Caco-2 (cell line): ENCODE data around the gene THBS4. TPM values are rescaled to one million over a fixed set of nuclear protein-coding genes. Genes with fewer than 3 reads are reported as not detected.

ENCODE experiments used
- BruUV-seq: library from RNA; stranded (reverse); fragments of 400-500 nt; replicated peaks from 2 replicates; lab custom pipeline; 2021; lab: Mats Ljungman, UMichigan
- CTCF ChIA-PET: fragments of 300-600 bp; sonication (Branson Sonifier 250); formaldehyde crosslinking; loops from one replicate; lab custom pipeline; 2022; ENCODE audit warnings: antibody characterized with exemption; lab: Charles Lee
- POLR2A ChIA-PET: fragments of 300-600 bp; sonication (Branson Sonifier 250); formaldehyde crosslinking; loops from one replicate; lab custom pipeline; 2022; ENCODE audit warnings: antibody characterized with exemption; lab: Charles Lee
- DNase-seq, 2 experiments: peaks; one replicate each; pipeline versions ENCODE4 v3.0.0 to v3.0.0-alpha.2; 2020 to 2022
- H3K27me3 ChIP-seq: replicated peaks from 2 replicates; pipeline ENCODE4 v1.6.0; 2011; ENCODE audit warnings: low read length; ENCODE audit not compliant: control insufficient read depth, insufficient read depth
- H3K36me3 ChIP-seq: 2 replicates; pipeline ENCODE4 v1.5.1; 2011; ENCODE audit warnings: low read length; ENCODE audit not compliant: control insufficient read depth, insufficient read depth
- H3K4me1 ChIP-seq: fragments of 250-450 bp; sonication (Bioruptor Pico); 2 replicates; pipeline ENCODE4 v1.5.1; 2020; ENCODE audit warnings: mild to moderate bottlenecking
- H3K4me3 ChIP-seq: 2 replicates; pipeline ENCODE4 v1.5.1; 2011; ENCODE audit warnings: low read depth, mild to moderate bottlenecking, control low read depth, low read length
- H3K9me3 ChIP-seq: fragments of 250-450 bp; sonication (Bioruptor Pico); 2 replicates; pipeline ENCODE4 v1.5.1; 2020; ENCODE audit warnings: mild to moderate bottlenecking, moderate library complexity
- H3K27ac Mint-ChIP-seq: one replicate; pipeline ENCODE4 v1.8.0; 2022; ENCODE audit warnings: mixed read lengths; ENCODE audit not compliant: unreplicated experiment
- H3K27me3 Mint-ChIP-seq: one replicate; pipeline ENCODE4 v1.8.0; 2022; ENCODE audit warnings: mixed read lengths; ENCODE audit not compliant: insufficient read depth, unreplicated experiment
- H3K36me3 Mint-ChIP-seq: one replicate; pipeline ENCODE4 v1.8.0; 2022; ENCODE audit warnings: mild to moderate bottlenecking, mixed read lengths; ENCODE audit not compliant: insufficient read depth, unreplicated experiment
- H3K4me1 Mint-ChIP-seq: one replicate; pipeline ENCODE4 v1.8.0; 2022; ENCODE audit warnings: low read depth, mixed read lengths; ENCODE audit not compliant: unreplicated experiment
- H3K4me3 Mint-ChIP-seq: one replicate; pipeline ENCODE4 v1.8.0; 2022; ENCODE audit warnings: mild to moderate bottlenecking, moderate library complexity, mixed read lengths; ENCODE audit not compliant: unreplicated experiment
- H3K9me3 Mint-ChIP-seq: one replicate; pipeline ENCODE4 v1.8.0; 2022; ENCODE audit warnings: mixed read lengths; ENCODE audit not compliant: unreplicated experiment
- CTCF ChIP-seq, 2 experiments: fragments of 200-600 bp in 1 of 2; IDR thresholded peaks; 1 replicate in 1 of 2; 2 replicates in 1 of 2; pipeline versions ENCODE4 v1.5.1 to v1.8.0; 2011 to 2022; ENCODE audit warnings: antibody characterized with exemption in 1 of 2, control low read depth in 1 of 2, inconsistent platforms in 1 of 2, low read depth in 1 of 2, low read length in 1 of 2, mild to moderate bottlenecking in 1 of 2, moderate library complexity in 1 of 2; ENCODE audit not compliant: insufficient read depth in 1 of 2, severe bottlenecking in 1 of 2, unreplicated experiment in 1 of 2
- intact Hi-C: fragments of 100-400 bp; cut with micrococcal nuclease; formaldehyde crosslinking; loops from one replicate; pipeline ENCODE4 v1.10.0; 2022; ENCODE audit not compliant: unreplicated experiment
- total RNA-seq: library from RNA; stranded (reverse); gene quantifications from 2 replicates; pipeline ENCODE4 v1.2.3, GENCODE V29; 2022

THBS4 gene
- total RNA-seq, 1 experiment from 2014 or later, result not detected

GRCh38 chr5:80048084-80048780, 13.1 kb downstream of the THBS4 start:
- Mint-ChIP-seq H3K9me3 (no peaks in the 10 kb centered on the region), H3K4me1 (no peaks in the 10 kb centered on the region), H3K27me3 (peaks cover 21% of the 10 kb centered on the region), H3K36me3 (no peaks in the 10 kb centered on the region), H3K27ac (no peak overlapping the region), H3K4me3 (no peak overlapping the region)
- no peak for TF ChIP-seq CTCF (IDR thresholded peaks at IDR 0.05; ENCODE audit: insufficient read depth in 1 of 2, low read depth in 1 of 2, low read length in 1 of 2, severe bottlenecking in 1 of 2, unreplicated experiment in 1 of 2)
- no peak for DNase-seq
- no peaks in the 10 kb centered on the region for H3K36me3 ChIP-seq
- H3K4me1 ChIP-seq, result no peaks in the 10 kb centered on the region
- ChIA-PET POLR2A (no interaction called here), CTCF (no interaction called here)
- H3K4me3 ChIP-seq, result no peak overlapping the region
- intact Hi-C loops, result no loop called here
- no peaks in the 10 kb centered on the region for H3K27me3 ChIP-seq
- H3K9me3 ChIP-seq, result no peaks in the 10 kb centered on the region
- BruUV-seq, result no TSS peak

GRCh38 chr5:80052464-80052863, 17.3 kb downstream of the THBS4 start:
- no peak overlapping the region for H3K4me3 Mint-ChIP-seq
- H3K4me1 Mint-ChIP-seq, result no peaks in the 10 kb centered on the region
- POLR2A ChIA-PET, result no interaction called here
- H3K9me3 Mint-ChIP-seq, result no peaks in the 10 kb centered on the region
- Histone ChIP-seq H3K4me3 (no peak overlapping the region), H3K27me3 (no peaks in the 10 kb centered on the region), H3K4me1 (no peaks in the 10 kb centered on the region), H3K9me3 (no peaks in the 10 kb centered on the region), H3K36me3 (no peaks in the 10 kb centered on the region)
- no peaks in the 10 kb centered on the region for H3K36me3 Mint-ChIP-seq
- DNase-seq, result no peak
- no peak for TF ChIP-seq CTCF (IDR thresholded peaks at IDR 0.05; ENCODE audit: insufficient read depth in 1 of 2, low read depth in 1 of 2, low read length in 1 of 2, severe bottlenecking in 1 of 2, unreplicated experiment in 1 of 2)
- H3K27ac Mint-ChIP-seq, result no peak overlapping the region
- BruUV-seq, result no TSS peak
- peaks cover 12% of the 10 kb centered on the region for H3K27me3 Mint-ChIP-seq
- CTCF ChIA-PET, result no interaction called here
- intact Hi-C loops, result no loop called here

GRCh38 chr5:80054682-80055081, 19.5 kb downstream of the THBS4 start:
- no peaks in the 10 kb centered on the region for H3K36me3 ChIP-seq
- peaks cover 10% of the 10 kb centered on the region for H3K27me3 Mint-ChIP-seq
- no peak overlapping the region for H3K4me3 Mint-ChIP-seq
- TF ChIP-seq CTCF (IDR thresholded peaks at IDR 0.05; ENCODE audit: insufficient read depth in 1 of 2, low read depth in 1 of 2, low read length in 1 of 2, severe bottlenecking in 1 of 2, unreplicated experiment in 1 of 2), result no peak
- H3K4me1 ChIP-seq, result no peaks in the 10 kb centered on the region
- BruUV-seq, result no TSS peak
- no peaks in the 10 kb centered on the region for H3K4me1 Mint-ChIP-seq
- ChIA-PET POLR2A (no interaction called here), CTCF (no interaction called here)
- H3K9me3 ChIP-seq, result no peaks in the 10 kb centered on the region
- intact Hi-C loops, result no loop called here
- no peak overlapping the region for H3K4me3 ChIP-seq
- no peaks in the 10 kb centered on the region for H3K9me3 Mint-ChIP-seq
- no peak overlapping the region for H3K27ac Mint-ChIP-seq
- DNase-seq, result no peak
- no peaks in the 10 kb centered on the region for H3K27me3 ChIP-seq
- H3K36me3 Mint-ChIP-seq, result no peaks in the 10 kb centered on the region
